Motor neuron (in vitro differentiated cells): ENCODE results near the gene ABRACL. TPM values are rescaled to one million over a fixed set of nuclear protein-coding genes. Genes with fewer than 3 reads are reported as not detected.

Experiments used
- ATAC-seq, 8 experiments: fragments of 200-7000 bp; cut with Tn5 transposase; replicated peaks in 6 of 8; 2 replicates each; pipeline ENCODE4 v1.8.0; 2021; ENCODE audit warnings: mild to moderate bottlenecking in 8 of 8, moderate library complexity in 8 of 8
- H3K27ac ChIP-seq, 2 donors: fragments of 250-450 bp; sonication (Bioruptor Pico); 2 replicates each; pipeline ENCODE4 v1.9.0; 2021; ENCODE audit warnings: antibody characterized with exemption in 2 of 2, mild to moderate bottlenecking in 2 of 2, moderate library complexity in 1 of 2
- H3K4me1 ChIP-seq, 2 donors: fragments of 250-450 bp; sonication (Bioruptor Pico); replicated peaks in 1 of 2; 2 replicates each; pipeline ENCODE4 v1.6.1; 2021; ENCODE audit warnings: antibody characterized with exemption in 2 of 2, mild to moderate bottlenecking in 2 of 2, moderate library complexity in 1 of 2
- H3K4me3 ChIP-seq, 5 donors: fragments of 250-450 bp; sonication (Bioruptor Pico); 2 replicates each; pipeline ENCODE4 v1.9.0; 2021; ENCODE audit warnings: antibody characterized with exemption in 5 of 5, mild to moderate bottlenecking in 5 of 5, moderate library complexity in 4 of 5
- WGBS, 10 experiments: fragments of 450-650 bp; shearing (Covaris generic); methylation state at CpG; one replicate each; pipeline ENCODE4 v1.0.0; 2022; 5-methylcytosine and 5-hydroxymethylcytosine counted together
- in situ Hi-C, 9 experiments: fragments of 400-800 bp; cut with MboI; loops; one replicate each; pipeline ENCODE4 v1.15.0; 2021; ENCODE audit warnings: low sequenced_read_pairs in 9 of 9, low pct_unique_long_range_greater_than_20kb in 2 of 9; ENCODE audit not compliant: unreplicated experiment in 9 of 9
- total RNA-seq, 8 experiments: library from RNA; unstranded; fragments of 300-600 nt; gene quantifications; 2 replicates each; pipeline versions ENCODE4 v1.2.3 to v1.2.4, GENCODE V29; 2022

Gene ABRACL
- total RNA-seq = 10 to 100 TPM; 13.9 to 61.3 (median 26.6) TPM

- 0% methylated on average over 1 to 3 of the region's 77 CpGs; no CpG with 5 or more reads in 6 of the 10 experiments for WGBS, 10 experiments
- in situ Hi-C loops = no loop called here
- ATAC-seq = peak; percentile 62 to 85 (median 70)
These were observed at the start of gene ABRACL for GRCh38 chr6:139028658-139029469. Gene ABRACL (plus strand): TSS chr6:139028745. CDS start chr6:139034161, 5,416 bp downstream.

GRCh38 chr6:138979365-138979764, 49.2 kb upstream of the ABRACL start:
- Histone ChIP-seq H3K4me3 (no peak overlapping the region), H3K4me1 (peaks cover 16 to 30% of the 10 kb centered on the region in 2 donors), H3K27ac (no peak overlapping the region)
- WGBS, 10 experiments = 9 to 86% (median 70%) methylated on average over 1 to 2 of the region's 2 CpGs; no CpG with 5 or more reads in 2 of the 10 experiments
- in situ Hi-C loops = no loop called here
- no peak for ATAC-seq

More at GRCh38 chr6:139028658-139029469, at the start of gene ABRACL:
- Histone ChIP-seq H3K4me1 (peaks cover 2 to 19% of the 10 kb centered on the region in 2 donors), H3K27ac (peak within 1 kb of the TSS; percentile 93 to 97), H3K4me3 (peak within 1 kb of the TSS; percentile 55 to 87 (median 60))

GRCh38 chr6:138979813-138980668, 48.5 kb upstream of the ABRACL start:
- Histone ChIP-seq H3K27ac (no peak overlapping the region), H3K4me1 (peaks cover 16 to 35% of the 10 kb centered on the region in 2 donors), H3K4me3 (no peak overlapping the region)
- no peak for ATAC-seq
- in situ Hi-C loops = loop anchor here in 1 of 9 experiments (10.0 kb wide), 1 partner anchor 165 kb away; no protein-coding TSS in a partner anchor
- 70 to 100% (median 91%) methylated on average over 3 to 5 of the region's 5 CpGs; no CpG with 5 or more reads in 2 of the 10 experiments for WGBS, 10 experiments

GRCh38 chr6:138981416-138981815, 47.1 kb upstream of the ABRACL start:
- in situ Hi-C loops = loop anchor here in 1 of 9 experiments (10.0 kb wide), 1 partner anchor 167 kb away; no protein-coding TSS in a partner anchor
- Histone ChIP-seq H3K27ac (no peak overlapping the region), H3K4me1 (peaks cover 29 to 40% of the 10 kb centered on the region in 2 donors), H3K4me3 (no peak overlapping the region)
- ATAC-seq = peak in 1 of 8 experiments; percentile 22
- 20 to 92% (median 66%) methylated on average over 1 to 2 of the region's 2 CpGs; no CpG with 5 or more reads in 2 of the 10 experiments for WGBS, 10 experiments

GRCh38 chr6:138986578-138986977, 42.0 kb upstream of the ABRACL start:
- H3K4me1 ChIP-seq = peaks cover 35 to 41% of the 10 kb centered on the region in 2 donors
- WGBS, 10 experiments = 0 to 6% (median 0%) methylated on average over 1 to 3 of the region's 3 CpGs; no CpG with 5 or more reads in 3 of the 10 experiments
- H3K27ac ChIP-seq = no peak overlapping the region
- in situ Hi-C loops = loop anchor here in 1 of 9 experiments (10.0 kb wide), 1 partner anchor 172 kb away; no protein-coding TSS in a partner anchor
- peak overlapping the region; percentile 53 to 85 (median 69) for H3K4me3 ChIP-seq
- no peak for ATAC-seq

GRCh38 chr6:138987080-138987642, 41.4 kb upstream of the ABRACL start:
- peak overlapping the region; percentile 81 to 92 for H3K27ac ChIP-seq
- peaks cover 31 to 35% of the 10 kb centered on the region in 2 donors for H3K4me1 ChIP-seq
- peak in 6 of 8 experiments; percentile 1 to 34 (median 30) for ATAC-seq
- peak overlapping the region; percentile 53 to 85 (median 69) for H3K4me3 ChIP-seq
- in situ Hi-C loops = loop anchor here in 1 of 9 experiments (10.0 kb wide), 1 partner anchor 172 kb away; no protein-coding TSS in a partner anchor
- 0% methylated on average over 1 to 4 of the region's 35 CpGs; no CpG with 5 or more reads in 2 of the 10 experiments for WGBS, 10 experiments

GRCh38 chr6:138987643-138988468, 40.7 kb upstream of the ABRACL start, which contains the start of gene REPS1:
Gene REPS1 (minus strand): TSS chr6:138988253. CDS start chr6:138987682, 571 bp downstream.
- in situ Hi-C loops = loop anchor here in 1 of 9 experiments (10.0 kb wide), 1 partner anchor 173 kb away; no protein-coding TSS in a partner anchor
- Histone ChIP-seq H3K27ac (peak within 1 kb of the TSS; percentile 81 to 92), H3K4me3 (peak within 1 kb of the TSS; percentile 53 to 85 (median 69)), H3K4me1 (peaks cover 27 to 28% of the 10 kb centered on the region in 2 donors)
- peak; percentile 93 to 95 (median 94) for ATAC-seq
- 0% methylated on average over 5 of the region's 105 CpGs; no CpG with 5 or more reads in 9 of the 10 experiments for WGBS, 10 experiments

GRCh38 chr6:138988469-138988834, 40.1 kb upstream of the ABRACL start:
- in situ Hi-C loops = loop anchor here in 1 of 9 experiments (10.0 kb wide), 1 partner anchor 174 kb away; no protein-coding TSS in a partner anchor
- ATAC-seq = peak; percentile 1 to 46 (median 28)
- WGBS, 10 experiments = 2 to 52% (median 22%) methylated on average over 3 to 9 of the region's 11 CpGs; no CpG with 5 or more reads in 2 of the 10 experiments
- Histone ChIP-seq H3K27ac (peak overlapping the region; percentile 5 to 52), H3K4me1 (peaks cover 24 to 25% of the 10 kb centered on the region in 2 donors), H3K4me3 (peak overlapping the region; percentile 53 to 85 (median 69))

GRCh38 chr6:138989098-138989983, 39.2 kb upstream of the ABRACL start:
- Histone ChIP-seq H3K4me3 (no peak overlapping the region), H3K4me1 (peaks cover 15 to 25% of the 10 kb centered on the region in 2 donors), H3K27ac (no peak overlapping the region)
- ATAC-seq = no peak
- WGBS, 10 experiments = 17 to 100% (median 94%) methylated on average over 1 to 5 of the region's 5 CpGs
- in situ Hi-C loops = loop anchor here in 1 of 9 experiments (10.0 kb wide), 1 partner anchor 175 kb away; no protein-coding TSS in a partner anchor

GRCh38 chr6:138991206-138991605, 37.3 kb upstream of the ABRACL start:
- Histone ChIP-seq H3K4me1 (peaks cover 4 to 14% of the 10 kb centered on the region in 2 donors), H3K4me3 (no peak overlapping the region), H3K27ac (no peak overlapping the region)
- in situ Hi-C loops = no loop called here
- WGBS, 10 experiments = 59 to 100% (median 74%) methylated on average over 1 to 5 of the region's 5 CpGs; no CpG with 5 or more reads in 3 of the 10 experiments
- no peak for ATAC-seq
